ENCODE data around the gene TXNIP.

Gene TXNIP

GRCh38 chr1:146001709-146002108 is 5.3 kb upstream of the TXNIP start:
- H3K79me1 ChIP-seq (ENCODE audit: low read length), result peaks cover 5% of the 10 kb centered on the region
- H3K27ac ChIP-seq (ENCODE audit: low read depth, low read length), result no peak overlapping the region
- H2BK12ac ChIP-seq (ENCODE audit: low read length), result no peak overlapping the region
- H4K8ac ChIP-seq (ENCODE audit: low read depth, low read length), result no peak overlapping the region
- no peak overlapping the region for H2BK5ac ChIP-seq (ENCODE audit: low read depth, low read length, poor library complexity)
- H3K18ac ChIP-seq (ENCODE audit: low read length), result no peak overlapping the region
- H3K14ac ChIP-seq (ENCODE audit: low read length), result no peak overlapping the region
- H2AK5ac ChIP-seq (ENCODE audit: low read length), result no peak overlapping the region
- no peaks in the 10 kb centered on the region for H3K36me3 ChIP-seq (ENCODE audit: control insufficient read depth in 1 of 2, insufficient read depth in 2 of 2, low read length in 2 of 2)
- no peak overlapping the region for H3K9ac ChIP-seq (ENCODE audit: low read length)
- no peak overlapping the region for H2BK120ac ChIP-seq (ENCODE audit: insufficient read depth, low read length, poor library complexity)
- H2AFZ ChIP-seq (ENCODE audit: insufficient read depth, low read length, poor library complexity), result no peak overlapping the region
- H4K12ac ChIP-seq (ENCODE audit: low read depth, low read length), result no peak overlapping the region
- no peak overlapping the region for H3K4me3 ChIP-seq (ENCODE audit: low read depth, low read length)
- H4K91ac ChIP-seq (ENCODE audit: low read depth, low read length), result no peak overlapping the region
- H3K4ac ChIP-seq (ENCODE audit: low read depth, low read length), result no peak overlapping the region
- no peaks in the 10 kb centered on the region for H3K79me2 ChIP-seq (ENCODE audit: control insufficient read depth, insufficient read depth, low read length, poor library complexity)
- no peaks in the 10 kb centered on the region for H3K9me3 ChIP-seq (ENCODE audit: insufficient read depth, low read depth, low read length)
- H3K4me2 ChIP-seq (ENCODE audit: low read length), result no peak overlapping the region
- no peak for DNase-seq
- H3K27me3 ChIP-seq (ENCODE audit: insufficient read depth, low read length), result no peaks in the 10 kb centered on the region
- no CpG with 5 or more reads among the region's 2 CpGs for WGBS (ENCODE audit: extremely low coverage, insufficient coverage, insufficient read length)
- peaks cover 4 to 9% of the 10 kb centered on the region in 2 experiments for H3K4me1 ChIP-seq (ENCODE audit: control insufficient read depth in 1 of 2, insufficient read depth in 2 of 2, low read length in 2 of 2)
- H3K23ac ChIP-seq (ENCODE audit: low read length), result no peak overlapping the region

- no peak overlapping the region for H3K14ac ChIP-seq (ENCODE audit: low read length)
- H3K4me1 ChIP-seq (ENCODE audit: control insufficient read depth in 1 of 2, insufficient read depth in 2 of 2, low read length in 2 of 2), result peaks cover 5 to 13% of the 10 kb centered on the region in 2 experiments
- H3K4ac ChIP-seq (ENCODE audit: low read depth, low read length), result no peak overlapping the region
- H3K79me2 ChIP-seq (ENCODE audit: control insufficient read depth, insufficient read depth, low read length, poor library complexity), result no peaks in the 10 kb centered on the region
- H2BK120ac ChIP-seq (ENCODE audit: insufficient read depth, low read length, poor library complexity), result no peak overlapping the region
- H3K36me3 ChIP-seq (ENCODE audit: control insufficient read depth in 1 of 2, insufficient read depth in 2 of 2, low read length in 2 of 2), result peaks cover under 1 to 1% of the 10 kb centered on the region in 2 experiments
- H2AFZ ChIP-seq (ENCODE audit: insufficient read depth, low read length, poor library complexity), result no peak overlapping the region
- no peak overlapping the region for H2BK5ac ChIP-seq (ENCODE audit: low read depth, low read length, poor library complexity)
- no peak overlapping the region for H4K91ac ChIP-seq (ENCODE audit: low read depth, low read length)
- no peak overlapping the region for H3K4me2 ChIP-seq (ENCODE audit: low read length)
- no peaks in the 10 kb centered on the region for H3K27me3 ChIP-seq (ENCODE audit: insufficient read depth, low read length)
- H4K12ac ChIP-seq (ENCODE audit: low read depth, low read length), result no peak overlapping the region
- no peak overlapping the region for H3K9ac ChIP-seq (ENCODE audit: low read length)
- no peak overlapping the region for H2BK12ac ChIP-seq (ENCODE audit: low read length)
- no peak for DNase-seq
- no peak overlapping the region for H3K4me3 ChIP-seq (ENCODE audit: low read depth, low read length)
- peaks cover 6% of the 10 kb centered on the region for H3K79me1 ChIP-seq (ENCODE audit: low read length)
- H2AK5ac ChIP-seq (ENCODE audit: low read length), result no peak overlapping the region
- no CpG with 5 or more reads among the region's 5 CpGs for WGBS (ENCODE audit: extremely low coverage, insufficient coverage, insufficient read length)
- H3K27ac ChIP-seq (ENCODE audit: low read depth, low read length), result no peak overlapping the region
- no peak overlapping the region for H4K8ac ChIP-seq (ENCODE audit: low read depth, low read length)
- no peaks in the 10 kb centered on the region for H3K9me3 ChIP-seq (ENCODE audit: insufficient read depth, low read depth, low read length)
- H3K23ac ChIP-seq (ENCODE audit: low read length), result no peak overlapping the region
- H3K18ac ChIP-seq (ENCODE audit: low read length), result no peak overlapping the region
These were observed 3.1 kb upstream of the TXNIP start for GRCh38 chr1:145999321-146000024.

GRCh38 chr1:145997718-145998023 is 1.3 kb upstream of the TXNIP start:
- H3K9ac ChIP-seq (ENCODE audit: low read length), result no peak overlapping the region
- H2AK5ac ChIP-seq (ENCODE audit: low read length), result no peak overlapping the region
- H3K79me2 ChIP-seq (ENCODE audit: control insufficient read depth, insufficient read depth, low read length, poor library complexity), result no peaks in the 10 kb centered on the region
- no peak overlapping the region for H4K12ac ChIP-seq (ENCODE audit: low read depth, low read length)
- no peak overlapping the region for H3K4me3 ChIP-seq (ENCODE audit: low read depth, low read length)
- H3K14ac ChIP-seq (ENCODE audit: low read length), result no peak overlapping the region
- peaks cover 6% of the 10 kb centered on the region for H3K79me1 ChIP-seq (ENCODE audit: low read length)
- H3K4ac ChIP-seq (ENCODE audit: low read depth, low read length), result no peak overlapping the region
- H3K27me3 ChIP-seq (ENCODE audit: insufficient read depth, low read length), result no peaks in the 10 kb centered on the region
- H3K9me3 ChIP-seq (ENCODE audit: insufficient read depth, low read depth, low read length), result no peaks in the 10 kb centered on the region
- no CpG with 5 or more reads among the region's 3 CpGs for WGBS (ENCODE audit: extremely low coverage, insufficient coverage, insufficient read length)
- H4K8ac ChIP-seq (ENCODE audit: low read depth, low read length), result no peak overlapping the region
- H3K36me3 ChIP-seq (ENCODE audit: control insufficient read depth in 1 of 2, insufficient read depth in 2 of 2, low read length in 2 of 2), result peaks cover 6 to 8% of the 10 kb centered on the region in 2 experiments
- H3K27ac ChIP-seq (ENCODE audit: low read depth, low read length), result no peak overlapping the region
- no peak overlapping the region for H3K18ac ChIP-seq (ENCODE audit: low read length)
- H3K23ac ChIP-seq (ENCODE audit: low read length), result no peak overlapping the region
- no peak overlapping the region for H2BK120ac ChIP-seq (ENCODE audit: insufficient read depth, low read length, poor library complexity)
- H3K4me1 ChIP-seq (ENCODE audit: control insufficient read depth in 1 of 2, insufficient read depth in 2 of 2, low read length in 2 of 2), result peaks cover 5 to 17% of the 10 kb centered on the region in 2 experiments
- no peak overlapping the region for H2BK12ac ChIP-seq (ENCODE audit: low read length)
- no peak overlapping the region for H2AFZ ChIP-seq (ENCODE audit: insufficient read depth, low read length, poor library complexity)
- no peak for DNase-seq
- H2BK5ac ChIP-seq (ENCODE audit: low read depth, low read length, poor library complexity), result no peak overlapping the region
- no peak overlapping the region for H4K91ac ChIP-seq (ENCODE audit: low read depth, low read length)
- H3K4me2 ChIP-seq (ENCODE audit: low read length), result no peak overlapping the region

GRCh38 chr1:145997016-145997717 is 788 bp upstream of the TXNIP start:
- peak overlapping the region; percentile 41 for H4K91ac ChIP-seq (ENCODE audit: low read depth, low read length)
- peaks cover 5 to 17% of the 10 kb centered on the region in 2 experiments for H3K4me1 ChIP-seq (ENCODE audit: control insufficient read depth in 1 of 2, insufficient read depth in 2 of 2, low read length in 2 of 2)
- WGBS (ENCODE audit: extremely low coverage, insufficient coverage, insufficient read length), result no CpG with 5 or more reads among the region's 12 CpGs
- no peak overlapping the region for H3K18ac ChIP-seq (ENCODE audit: low read length)
- no peak overlapping the region for H3K23ac ChIP-seq (ENCODE audit: low read length)
- peak overlapping the region; percentile 70 for H3K14ac ChIP-seq (ENCODE audit: low read length)
- peak overlapping the region; percentile 53 for H3K9ac ChIP-seq (ENCODE audit: low read length)
- H3K4me2 ChIP-seq (ENCODE audit: low read length), result peak overlapping the region; percentile 83
- peak overlapping the region; percentile 3 for H2BK5ac ChIP-seq (ENCODE audit: low read depth, low read length, poor library complexity)
- peak overlapping the region; percentile 82 for H2AFZ ChIP-seq (ENCODE audit: insufficient read depth, low read length, poor library complexity)
- H3K36me3 ChIP-seq (ENCODE audit: control insufficient read depth in 1 of 2, insufficient read depth in 2 of 2, low read length in 2 of 2), result peaks cover 6 to 8% of the 10 kb centered on the region in 2 experiments
- H2BK120ac ChIP-seq (ENCODE audit: insufficient read depth, low read length, poor library complexity), result peak overlapping the region; percentile 54
- H3K9me3 ChIP-seq (ENCODE audit: insufficient read depth, low read depth, low read length), result no peaks in the 10 kb centered on the region
- H2AK5ac ChIP-seq (ENCODE audit: low read length), result no peak overlapping the region
- H2BK12ac ChIP-seq (ENCODE audit: low read length), result peak overlapping the region; percentile 72
- H3K4ac ChIP-seq (ENCODE audit: low read depth, low read length), result no peak overlapping the region
- H4K8ac ChIP-seq (ENCODE audit: low read depth, low read length), result peak overlapping the region; percentile 55
- H3K27me3 ChIP-seq (ENCODE audit: insufficient read depth, low read length), result no peaks in the 10 kb centered on the region
- no peak overlapping the region for H3K4me3 ChIP-seq (ENCODE audit: low read depth, low read length)
- H4K12ac ChIP-seq (ENCODE audit: low read depth, low read length), result no peak overlapping the region
- no peaks in the 10 kb centered on the region for H3K79me2 ChIP-seq (ENCODE audit: control insufficient read depth, insufficient read depth, low read length, poor library complexity)
- peaks cover 6% of the 10 kb centered on the region for H3K79me1 ChIP-seq (ENCODE audit: low read length)
- H3K27ac ChIP-seq (ENCODE audit: low read depth, low read length), result no peak overlapping the region
- DNase-seq, result no peak
